Measurements from ENCODE around the gene SLC30A1. TPM values are rescaled to one million over a fixed set of nuclear protein-coding genes. Genes with fewer than 3 reads are reported as not detected.
"Not testable (repeated sequence)": the region's sequence is repeated elsewhere in the genome, so short reads cannot be mapped to it uniquely, and the experiment has no call there.

SLC30A1 gene
- polyA plus RNA-seq, 4 donors = 5.0 to 107 (median 8.4) TPM

DNA sequence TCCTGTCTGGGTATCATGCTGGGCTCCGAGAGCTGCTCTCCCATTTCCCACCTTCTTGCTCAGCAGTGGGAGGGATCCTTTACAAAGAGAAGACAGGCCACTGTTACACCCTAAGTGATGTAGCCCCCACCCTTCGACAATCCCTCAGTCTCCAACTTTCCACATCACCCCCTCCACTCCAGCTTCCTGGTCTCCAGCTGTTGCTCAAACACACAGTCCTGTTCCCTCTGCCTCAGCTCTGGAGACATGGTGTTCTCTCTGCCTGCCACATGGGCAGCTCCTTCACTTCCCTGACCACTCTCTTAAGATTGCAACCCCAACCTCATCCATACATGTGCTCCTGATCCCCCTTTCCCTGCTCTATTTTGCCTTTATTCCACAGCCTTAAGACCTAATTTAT lies 37.7 kb downstream of the SLC30A1 start:
- Histone ChIP-seq H3K4me3 (ENCODE audit: low read depth in 1 of 3, low read length in 3 of 3) (no peak overlapping the region), H3K4me1 (ENCODE audit: control insufficient read depth in 3 of 3, insufficient read depth in 2 of 3, low read depth in 1 of 3, low read length in 2 of 3) (peaks cover 0 to 25% (median 0%) of the 10 kb centered on the region in 3 donors), H3K36me3 (ENCODE audit: control insufficient read depth in 3 of 3, insufficient read depth in 2 of 3, low read depth in 1 of 3, low read length in 3 of 3) (no peaks in the 10 kb centered on the region), H3K27me3 (ENCODE audit: control insufficient read depth in 3 of 3, insufficient read depth in 3 of 3, low read length in 3 of 3) (no peaks in the 10 kb centered on the region), H3K9me3 (ENCODE audit: control insufficient read depth in 2 of 2, insufficient read depth in 1 of 2, low read depth in 1 of 2, low read length in 1 of 2) (peaks cover 0 to 15% of the 10 kb centered on the region in 2 donors), H3K27ac (ENCODE audit: low read depth in 1 of 3, low read length in 2 of 3) (no peak overlapping the region)
- FAIRE-seq = no peak
- 76 to 93% (median 85%) methylated on average over 2 of the region's 2 CpGs for WGBS, 3 donors
- no peak for DNase-seq

DNA sequence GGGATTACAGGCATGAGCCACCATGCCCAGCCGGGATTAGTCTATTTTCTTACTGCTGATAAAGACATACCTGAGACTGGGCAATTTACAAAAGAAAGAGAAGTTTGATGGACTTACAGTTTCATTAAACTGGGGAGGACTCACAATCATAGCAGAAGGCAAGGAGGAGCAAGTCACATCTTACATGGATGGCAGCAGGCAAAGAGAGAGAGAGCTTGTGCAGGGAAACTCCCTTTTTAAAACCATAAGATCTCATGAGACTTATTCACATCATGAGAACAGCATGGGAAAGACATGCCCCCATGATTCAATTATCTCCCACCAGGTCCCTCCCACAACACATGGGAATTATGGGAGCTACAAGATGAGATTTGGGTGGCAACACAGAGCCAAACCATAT lies 38.1 kb downstream of the SLC30A1 start:
- not testable (repeated sequence) for H3K4me3 ChIP-seq (ENCODE audit: low read depth in 1 of 3, low read length in 3 of 3); H3K27ac ChIP-seq (ENCODE audit: low read depth in 1 of 3, low read length in 2 of 3); H3K27me3 ChIP-seq (ENCODE audit: control insufficient read depth in 3 of 3, insufficient read depth in 3 of 3, low read length in 3 of 3); H3K36me3 ChIP-seq (ENCODE audit: control insufficient read depth in 3 of 3, insufficient read depth in 2 of 3, low read depth in 1 of 3, low read length in 3 of 3); FAIRE-seq; DNase-seq
- 91 to 100% (median 96%) methylated on average over 1 of the region's 1 CpG for WGBS, 3 donors
- H3K4me1 ChIP-seq (ENCODE audit: control insufficient read depth in 3 of 3, insufficient read depth in 2 of 3, low read depth in 1 of 3, low read length in 2 of 3) = peaks cover 0 to 25% (median 0%) of the 10 kb centered on the region in 3 donors
- H3K9me3 ChIP-seq (ENCODE audit: control insufficient read depth in 2 of 2, insufficient read depth in 1 of 2, low read depth in 1 of 2, low read length in 1 of 2) = peaks cover 0 to 15% of the 10 kb centered on the region in 2 donors

- H3K27me3 ChIP-seq (ENCODE audit: control insufficient read depth in 3 of 3, insufficient read depth in 3 of 3, low read length in 3 of 3) = no peaks in the 10 kb centered on the region
- no peak overlapping the region for H3K4me3 ChIP-seq (ENCODE audit: low read depth in 1 of 3, low read length in 3 of 3)
- no peak for DNase-seq
- H3K27ac ChIP-seq (ENCODE audit: low read depth in 1 of 3, low read length in 2 of 3) = no peak overlapping the region
- 71 to 83% (median 74%) methylated on average over 8 of the region's 8 CpGs for WGBS, 3 donors
- FAIRE-seq = no peak
- peaks cover 0 to 15% of the 10 kb centered on the region in 2 donors for H3K9me3 ChIP-seq (ENCODE audit: control insufficient read depth in 2 of 2, insufficient read depth in 1 of 2, low read depth in 1 of 2, low read length in 1 of 2)
- H3K36me3 ChIP-seq (ENCODE audit: control insufficient read depth in 3 of 3, insufficient read depth in 2 of 3, low read depth in 1 of 3, low read length in 3 of 3) = no peaks in the 10 kb centered on the region
- H3K4me1 ChIP-seq (ENCODE audit: control insufficient read depth in 3 of 3, insufficient read depth in 2 of 3, low read depth in 1 of 3, low read length in 2 of 3) = peaks cover 0 to 22% (median 0%) of the 10 kb centered on the region in 3 donors
Measured at GRCh38 chr1:211538287-211538686, 40.7 kb downstream of the SLC30A1 start.

- Histone ChIP-seq H3K4me3 (ENCODE audit: low read depth in 1 of 3, low read length in 3 of 3) (no peak overlapping the region), H3K27ac (ENCODE audit: low read depth in 1 of 3, low read length in 2 of 3) (no peak overlapping the region), H3K9me3 (ENCODE audit: control insufficient read depth in 2 of 2, insufficient read depth in 1 of 2, low read depth in 1 of 2, low read length in 1 of 2) (peaks cover 0 to 15% of the 10 kb centered on the region in 2 donors), H3K27me3 (ENCODE audit: control insufficient read depth in 3 of 3, insufficient read depth in 3 of 3, low read length in 3 of 3) (no peaks in the 10 kb centered on the region), H3K36me3 (ENCODE audit: control insufficient read depth in 3 of 3, insufficient read depth in 2 of 3, low read depth in 1 of 3, low read length in 3 of 3) (no peaks in the 10 kb centered on the region), H3K4me1 (ENCODE audit: control insufficient read depth in 3 of 3, insufficient read depth in 2 of 3, low read depth in 1 of 3, low read length in 2 of 3) (peaks cover 0 to 11% (median 0%) of the 10 kb centered on the region in 3 donors)
- DNase-seq (no peak), FAIRE-seq (no peak)
- 81 to 93% (median 88%) methylated on average over 4 of the region's 4 CpGs for WGBS, 3 donors
Measured at GRCh38 chr1:211537253-211537652, 41.7 kb downstream of the SLC30A1 start.

DNA sequence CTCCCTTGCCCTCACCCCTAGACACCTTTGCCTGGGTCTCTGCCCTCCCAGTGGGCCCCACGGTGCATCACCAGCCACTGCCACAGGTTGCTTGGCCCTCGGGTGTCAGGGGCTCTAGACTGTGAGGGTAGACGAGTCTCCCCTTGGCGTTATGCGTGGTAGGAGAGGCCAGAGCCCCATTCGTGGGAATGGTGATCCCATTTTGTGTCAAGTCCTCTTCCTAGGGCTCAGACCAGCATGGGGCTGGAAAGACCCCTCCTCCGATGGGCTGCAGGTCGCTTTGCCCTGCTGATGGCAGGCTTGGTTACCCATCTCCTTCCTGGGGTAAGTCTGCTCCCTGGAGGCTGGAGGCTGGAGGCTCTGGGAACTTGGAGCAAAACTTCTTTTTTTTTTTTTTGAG lies 42.4 kb downstream of the SLC30A1 start:
- H3K36me3 ChIP-seq (ENCODE audit: control insufficient read depth in 3 of 3, insufficient read depth in 2 of 3, low read depth in 1 of 3, low read length in 3 of 3) = no peaks in the 10 kb centered on the region
- FAIRE-seq = no peak
- no peak overlapping the region for H3K27ac ChIP-seq (ENCODE audit: low read depth in 1 of 3, low read length in 2 of 3)
- H3K9me3 ChIP-seq (ENCODE audit: control insufficient read depth in 2 of 2, insufficient read depth in 1 of 2, low read depth in 1 of 2, low read length in 1 of 2) = peaks cover 0 to 15% of the 10 kb centered on the region in 2 donors
- no peak for DNase-seq
- WGBS, 3 donors = 82 to 89% (median 83%) methylated on average over 8 of the region's 8 CpGs
- no peaks in the 10 kb centered on the region for H3K27me3 ChIP-seq (ENCODE audit: control insufficient read depth in 3 of 3, insufficient read depth in 3 of 3, low read length in 3 of 3)
- H3K4me1 ChIP-seq (ENCODE audit: control insufficient read depth in 3 of 3, insufficient read depth in 2 of 3, low read depth in 1 of 3, low read length in 2 of 3) = peaks cover 0 to 5% (median 0%) of the 10 kb centered on the region in 3 donors
- no peak overlapping the region for H3K4me3 ChIP-seq (ENCODE audit: low read depth in 1 of 3, low read length in 3 of 3)

GRCh38 chr1:211535346-211535745 lies 43.6 kb downstream of the SLC30A1 start:
- Histone ChIP-seq H3K36me3 (ENCODE audit: control insufficient read depth in 3 of 3, insufficient read depth in 2 of 3, low read depth in 1 of 3, low read length in 3 of 3) (no peaks in the 10 kb centered on the region), H3K4me1 (ENCODE audit: control insufficient read depth in 3 of 3, insufficient read depth in 2 of 3, low read depth in 1 of 3, low read length in 2 of 3) (no peaks in the 10 kb centered on the region), H3K27me3 (ENCODE audit: control insufficient read depth in 3 of 3, insufficient read depth in 3 of 3, low read length in 3 of 3) (no peaks in the 10 kb centered on the region), H3K4me3 (ENCODE audit: low read depth in 1 of 3, low read length in 3 of 3) (no peak overlapping the region), H3K27ac (ENCODE audit: low read depth in 1 of 3, low read length in 2 of 3) (no peak overlapping the region), H3K9me3 (ENCODE audit: control insufficient read depth in 2 of 2, insufficient read depth in 1 of 2, low read depth in 1 of 2, low read length in 1 of 2) (peaks cover 0 to 6% of the 10 kb centered on the region in 2 donors)
- FAIRE-seq (no peak), DNase-seq (no peak)
- 91 to 98% (median 95%) methylated on average over 2 of the region's 2 CpGs for WGBS, 3 donors

- WGBS, 3 donors = 88 to 95% (median 89%) methylated on average over 5 of the region's 5 CpGs
- Histone ChIP-seq H3K27ac (ENCODE audit: low read depth in 1 of 3, low read length in 2 of 3) (no peak overlapping the region), H3K4me3 (ENCODE audit: low read depth in 1 of 3, low read length in 3 of 3) (no peak overlapping the region), H3K9me3 (ENCODE audit: control insufficient read depth in 2 of 2, insufficient read depth in 1 of 2, low read depth in 1 of 2, low read length in 1 of 2) (peaks cover 0 to under 1% of the 10 kb centered on the region in 2 donors), H3K27me3 (ENCODE audit: control insufficient read depth in 3 of 3, insufficient read depth in 3 of 3, low read length in 3 of 3) (no peaks in the 10 kb centered on the region), H3K4me1 (ENCODE audit: control insufficient read depth in 3 of 3, insufficient read depth in 2 of 3, low read depth in 1 of 3, low read length in 2 of 3) (no peaks in the 10 kb centered on the region), H3K36me3 (ENCODE audit: control insufficient read depth in 3 of 3, insufficient read depth in 2 of 3, low read depth in 1 of 3, low read length in 3 of 3) (no peaks in the 10 kb centered on the region)
- no peak for FAIRE-seq
- DNase-seq = no peak
Measured at GRCh38 chr1:211534545-211535291, 44.2 kb downstream of the SLC30A1 start.

DNA sequence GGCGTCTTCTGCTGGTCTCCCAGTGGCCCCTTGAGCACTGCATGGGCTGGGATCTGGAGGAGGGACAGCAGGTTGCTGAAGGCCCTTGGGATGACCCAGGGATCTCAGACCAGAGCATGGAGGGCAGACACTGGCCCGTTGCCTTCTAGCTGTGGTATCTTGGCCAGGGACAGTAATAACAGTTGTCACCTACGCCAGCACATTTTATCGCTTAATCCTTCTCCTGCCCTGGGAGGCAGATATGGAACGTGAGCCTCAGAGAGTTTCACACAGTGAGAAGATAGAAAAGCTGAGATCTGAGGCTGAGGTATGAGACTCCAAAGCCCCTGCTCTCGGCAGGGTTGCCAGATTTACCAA lies 46.9 kb downstream of the SLC30A1 start:
- DNase-seq = no peak

More for the DNA sequence above, 46.9 kb downstream of the SLC30A1 start:
- Histone ChIP-seq H3K27me3 (ENCODE audit: control insufficient read depth in 3 of 3, insufficient read depth in 3 of 3, low read length in 3 of 3) (no peaks in the 10 kb centered on the region), H3K9me3 (ENCODE audit: control insufficient read depth in 2 of 2, insufficient read depth in 1 of 2, low read depth in 1 of 2, low read length in 1 of 2) (no peaks in the 10 kb centered on the region), H3K36me3 (ENCODE audit: control insufficient read depth in 3 of 3, insufficient read depth in 2 of 3, low read depth in 1 of 3, low read length in 3 of 3) (no peaks in the 10 kb centered on the region), H3K4me1 (ENCODE audit: control insufficient read depth in 3 of 3, insufficient read depth in 2 of 3, low read depth in 1 of 3, low read length in 2 of 3) (no peaks in the 10 kb centered on the region), H3K4me3 (ENCODE audit: low read depth in 1 of 3, low read length in 3 of 3) (no peak overlapping the region), H3K27ac (ENCODE audit: low read depth in 1 of 3, low read length in 2 of 3) (no peak overlapping the region)
- 75 to 79% (median 77%) methylated on average over 6 of the region's 6 CpGs for WGBS, 3 donors
- FAIRE-seq = no peak

Data from small intestine (tissue), 7 donors.